ENCODE results near the gene SPRING1.
A peak's percentile ranks its signal among the peaks of the same experiment; 100 is the strongest.

GRCh38 chr12:116703214-116703795 is 34.6 kb downstream of the SPRING1 start:
- peak; percentile 98 for TF ChIP-seq CTCF (IDR thresholded peaks at IDR 0.05)
- no peak for TF ChIP-seq EZH2 (IDR thresholded peaks at IDR 0.05; ENCODE audit: borderline replicate concordance, insufficient read depth, low read depth, low read length, poor library complexity, severe bottlenecking)

Data from B cell (primary cell).